WI38 (cell line): ENCODE results near the gene NFASC.

Experiments used
- H3K4me3 ChIP-seq: 2 replicates; pipeline ENCODE4 v1.5.1; 2011; ENCODE audit warnings: low read depth, mild to moderate bottlenecking, control low read depth, low read length
- TF ChIP-seq, protein P1 (sequence below): IDR thresholded peaks from 2 replicates; pipeline ENCODE4 v1.5.1; 2012; ENCODE audit warnings: low read depth, mild to moderate bottlenecking, control low read depth, low read length

Gene NFASC

DNA sequence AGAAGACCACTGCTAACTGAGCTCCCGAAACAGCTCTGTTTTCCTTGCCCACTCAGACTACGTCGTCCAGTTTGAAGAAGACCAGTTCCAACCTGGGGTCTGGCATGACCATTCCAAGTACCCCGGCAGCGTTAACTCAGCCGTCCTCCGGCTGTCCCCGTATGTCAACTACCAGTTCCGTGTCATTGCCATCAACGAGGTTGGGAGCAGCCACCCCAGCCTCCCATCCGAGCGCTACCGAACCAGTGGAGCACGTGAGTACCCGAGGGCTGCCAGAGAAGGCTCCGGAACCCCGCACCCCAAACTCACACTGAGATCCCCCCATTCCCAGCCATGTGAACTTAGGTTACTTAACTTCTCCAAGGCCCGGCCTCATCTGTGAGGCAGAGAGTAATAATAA is 108.6 kb downstream of the NFASC start:
- TF ChIP-seq, protein P1, sequence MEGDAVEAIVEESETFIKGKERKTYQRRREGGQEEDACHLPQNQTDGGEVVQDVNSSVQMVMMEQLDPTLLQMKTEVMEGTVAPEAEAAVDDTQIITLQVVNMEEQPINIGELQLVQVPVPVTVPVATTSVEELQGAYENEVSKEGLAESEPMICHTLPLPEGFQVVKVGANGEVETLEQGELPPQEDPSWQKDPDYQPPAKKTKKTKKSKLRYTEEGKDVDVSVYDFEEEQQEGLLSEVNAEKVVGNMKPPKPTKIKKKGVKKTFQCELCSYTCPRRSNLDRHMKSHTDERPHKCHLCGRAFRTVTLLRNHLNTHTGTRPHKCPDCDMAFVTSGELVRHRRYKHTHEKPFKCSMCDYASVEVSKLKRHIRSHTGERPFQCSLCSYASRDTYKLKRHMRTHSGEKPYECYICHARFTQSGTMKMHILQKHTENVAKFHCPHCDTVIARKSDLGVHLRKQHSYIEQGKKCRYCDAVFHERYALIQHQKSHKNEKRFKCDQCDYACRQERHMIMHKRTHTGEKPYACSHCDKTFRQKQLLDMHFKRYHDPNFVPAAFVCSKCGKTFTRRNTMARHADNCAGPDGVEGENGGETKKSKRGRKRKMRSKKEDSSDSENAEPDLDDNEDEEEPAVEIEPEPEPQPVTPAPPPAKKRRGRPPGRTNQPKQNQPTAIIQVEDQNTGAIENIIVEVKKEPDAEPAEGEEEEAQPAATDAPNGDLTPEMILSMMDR: no peak
- H3K4me3 ChIP-seq: no peak overlapping the region

- no peak overlapping the region for H3K4me3 ChIP-seq
- TF ChIP-seq, protein P1: no peak
Measured at GRCh38 chr1:204979891-204980649, 109.4 kb downstream of the NFASC start.

- no peak overlapping the region for H3K4me3 ChIP-seq
- TF ChIP-seq, protein P1: no peak
Measured at GRCh38 chr1:204980840-204981405, 110.3 kb downstream of the NFASC start.

- TF ChIP-seq, protein P1: no peak
- no peak overlapping the region for H3K4me3 ChIP-seq
Measured at GRCh38 chr1:204983136-204983535, 112.5 kb downstream of the NFASC start.

DNA sequence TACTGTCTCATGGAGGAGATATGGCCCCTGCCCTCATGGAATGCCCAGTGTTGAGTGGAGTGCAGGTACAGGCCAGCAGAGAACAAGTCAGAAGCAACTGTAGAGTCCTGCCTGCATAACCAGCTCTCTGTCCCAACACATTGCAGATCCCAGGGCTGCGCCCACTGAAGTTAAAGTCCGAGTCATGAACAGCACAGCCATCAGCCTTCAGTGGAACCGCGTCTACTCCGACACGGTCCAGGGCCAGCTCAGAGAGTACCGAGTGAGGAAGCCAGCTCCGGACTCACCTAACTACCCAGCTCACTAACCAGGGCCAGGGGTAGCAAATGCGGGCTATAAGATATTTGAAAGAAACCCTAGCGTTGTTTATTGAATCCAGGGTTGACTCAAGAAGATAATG is 113.2 kb downstream of the NFASC start:
- no peak overlapping the region for H3K4me3 ChIP-seq
- TF ChIP-seq, protein P1: no peak

- TF ChIP-seq, protein P1: no peak
- H3K4me3 ChIP-seq: no peak overlapping the region
Measured at GRCh38 chr1:204984499-204984898, 113.8 kb downstream of the NFASC start.

- TF ChIP-seq, protein P1: no peak
- H3K4me3 ChIP-seq: no peak overlapping the region
Measured at GRCh38 chr1:204986181-204986580, 115.5 kb downstream of the NFASC start.
